ENCODE measurements around the gene MN1. TPM values are rescaled to one million over a fixed set of nuclear protein-coding genes. Genes with fewer than 3 reads are reported as not detected.
A peak's percentile ranks its signal among the peaks of the same experiment; 100 is the strongest.

MN1 gene
- total and polyA plus RNA-seq, 12 donors, result 0.64 to 2.7 (median 1.1) TPM

- H3K4me1 ChIP-seq (replicated peaks in 1 of 2), result no peaks in the 10 kb centered on the region
- H3K9me3 ChIP-seq (replicated peaks in 1 of 3), result no peaks in the 10 kb centered on the region
- intact Hi-C loops (cut with DNase I), result no loop called here
- H3K4me3 ChIP-seq, result no peak overlapping the region
- H3K36me3 ChIP-seq (replicated peaks in 1 of 2), result no peaks in the 10 kb centered on the region
- H3K27ac ChIP-seq, result peak overlapping the region in 2 of 5 donors; percentile 6 to 78
- 85 to 89% (median 87%) methylated on average over 4 of the region's 4 CpGs for WGBS, 4 donors
- no peaks in the 10 kb centered on the region for H3K27me3 ChIP-seq
- DNase-seq, result no peak
- no peak for TF ChIP-seq CTCF (IDR thresholded peaks at IDR 0.05)
- no peak for TF ChIP-seq POLR2A (IDR thresholded peaks at IDR 0.05)
Measured at GRCh38 chr22:27727673-27728451, 73.7 kb downstream of the MN1 start.

- WGBS, 4 donors, result 47 to 60% (median 52%) methylated on average over 10 to 13 of the region's 13 CpGs
- Histone ChIP-seq H3K4me3 (no peak overlapping the region), H3K27me3 (no peaks in the 10 kb centered on the region), H3K4me1 (replicated peaks in 1 of 2) (no peaks in the 10 kb centered on the region), H3K9me3 (replicated peaks in 1 of 3) (no peaks in the 10 kb centered on the region), H3K36me3 (replicated peaks in 1 of 2) (no peaks in the 10 kb centered on the region), H3K27ac (peak overlapping the region in 1 of 5 donors; percentile 78)
- intact Hi-C loops (cut with DNase I), result no loop called here
- peak in 6 of 7 donors; percentile 30 to 61 (median 50) for DNase-seq
- TF ChIP-seq POLR2A (IDR thresholded peaks at IDR 0.05), result no peak
- no peak for TF ChIP-seq CTCF (IDR thresholded peaks at IDR 0.05)
Measured at GRCh38 chr22:27726686-27727449, 74.7 kb downstream of the MN1 start.

- intact Hi-C loops (cut with DNase I), result no loop called here
Measured at GRCh38 chr22:27726331-27726685, 75.2 kb downstream of the MN1 start.

More at GRCh38 chr22:27726331-27726685, 75.2 kb downstream of the MN1 start:
- no peaks in the 10 kb centered on the region for H3K4me1 ChIP-seq (replicated peaks in 1 of 2)
- H3K27me3 ChIP-seq, result no peaks in the 10 kb centered on the region
- H3K9me3 ChIP-seq (replicated peaks in 1 of 3), result no peaks in the 10 kb centered on the region
- H3K36me3 ChIP-seq (replicated peaks in 1 of 2), result no peaks in the 10 kb centered on the region
- H3K4me3 ChIP-seq, result no peak overlapping the region
- TF ChIP-seq POLR2A (IDR thresholded peaks at IDR 0.05), result no peak
- TF ChIP-seq CTCF (IDR thresholded peaks at IDR 0.05), result no peak
- peak in 1 of 7 donors; percentile 20 for DNase-seq
- 50 to 62% (median 59%) methylated on average over 3 to 5 of the region's 5 CpGs for WGBS, 4 donors
- peak overlapping the region in 1 of 5 donors; percentile 78 for H3K27ac ChIP-seq

All from adrenal gland (tissue), 12 donors.